Gastroesophageal sphincter (tissue), 4 donors: ENCODE measurements around the gene CCKAR. TPM values are rescaled to one million over a fixed set of nuclear protein-coding genes. Genes with fewer than 3 reads are reported as not detected.

Experiments
- ATAC-seq: fragments of 150-250 bp; one replicate; pipeline ENCODE4 v1.9.1; 2016; ENCODE audit warnings: mild to moderate bottlenecking, moderate library complexity
- H3K27ac ChIP-seq, 4 donors: fragments of 200-600 bp; sonication (generic) in 3 of 4; 1 replicate in 3 of 4; 2 replicates in 1 of 4; pipeline ENCODE4 v1.5.1; 2016 to 2019
- H3K27me3 ChIP-seq: fragments of 200-600 bp; sonication (generic); one replicate; pipeline ENCODE4 v1.5.1; 2019
- H3K36me3 ChIP-seq, 2 donors: fragments of 200-600 bp; sonication (generic); one replicate each; pipeline ENCODE4 v1.5.1; 2019; ENCODE audit warnings: control low read depth in 1 of 2
- H3K4me1 ChIP-seq, 3 donors: fragments of 200-600 bp; sonication (generic); 1 replicate in 2 of 3; 2 replicates in 1 of 3; pipeline ENCODE4 v1.5.1; 2016 to 2019; ENCODE audit warnings: control low read depth in 2 of 3
- H3K4me3 ChIP-seq, 2 donors: fragments of 200-600 bp; sonication (generic); one replicate each; pipeline ENCODE4 v1.5.1; 2019; ENCODE audit warnings: mild to moderate bottlenecking in 1 of 2, moderate library complexity in 1 of 2
- H3K9me3 ChIP-seq, 3 donors: fragments of 200-600 bp; sonication (generic); one replicate each; pipeline ENCODE4 v1.5.1; 2017 to 2019; ENCODE audit warnings: control low read depth in 2 of 3
- CTCF ChIP-seq, 4 experiments: fragments of 200-600 bp in 2 of 4; fragments of 450-650 bp in 2 of 4; sonication (generic) in 1 of 4; IDR thresholded peaks; one replicate each; pipeline ENCODE4 v1.5.1; 2017 to 2019; ENCODE audit warnings: antibody characterized with exemption in 4 of 4, mild to moderate bottlenecking in 2 of 4, moderate library complexity in 2 of 4
- EP300 ChIP-seq: sonication (generic); formaldehyde crosslinking; IDR thresholded peaks from one replicate; pipeline ENCODE4 v1.6.1; 2017; ENCODE audit warnings: antibody characterized with exemption, mild to moderate bottlenecking
- POLR2A ChIP-seq, 2 donors: fragments of 450-650 bp; IDR thresholded peaks; one replicate each; pipeline ENCODE4 v1.6.1; 2017; ENCODE audit warnings: antibody characterized with exemption in 2 of 2, mild to moderate bottlenecking in 2 of 2, moderate library complexity in 1 of 2
- POLR2AphosphoS5 ChIP-seq: sonication (generic); formaldehyde crosslinking; IDR thresholded peaks from one replicate; pipeline ENCODE4 v1.6.1; 2017; ENCODE audit warnings: antibody characterized with exemption
- WGBS, 2 donors: methylation state at CpG; one replicate each; pipeline ENCODE4 v1.1.5; 2018; ENCODE audit warnings: low coverage in 1 of 2; 5-methylcytosine and 5-hydroxymethylcytosine counted together
- total RNA-seq, 4 donors: library from RNA; depleted of rRNA; stranded (reverse); fragments of >200 nt; gene quantifications; one replicate each; pipeline ENCODE4 v1.1.0, GENCODE V29; 2016

The CCKAR gene
- total RNA-seq, 4 donors from 2014 or later = 0.54 to 2.1 (median 1.3) TPM; not detected in 1

- H3K9me3 ChIP-seq = no peaks in the 10 kb centered on the region
- H3K27ac ChIP-seq = no peak overlapping the region
- H3K36me3 ChIP-seq = peaks cover 0 to 54% of the 10 kb centered on the region in 2 donors
- no peak for ATAC-seq
- no peaks in the 10 kb centered on the region for H3K27me3 ChIP-seq
- WGBS, 2 donors = 38 to 52% methylated on average over 2 of the region's 2 CpGs
- peaks cover 0 to 21% (median 0%) of the 10 kb centered on the region in 3 donors for H3K4me1 ChIP-seq
- no peak for TF ChIP-seq POLR2A (IDR thresholded peaks at IDR 0.05)
- TF ChIP-seq CTCF (IDR thresholded peaks at IDR 0.05) = no peak
- TF ChIP-seq POLR2AphosphoS5 = no peak
- H3K4me3 ChIP-seq = no peak overlapping the region
Observed at GRCh38 chr4:26434030-26434639, 56.1 kb downstream of the CCKAR start.

- no peak for ATAC-seq
- 86 to 92% methylated on average over 1 of the region's 1 CpG for WGBS, 2 donors
- peaks cover 0 to 53% of the 10 kb centered on the region in 2 donors for H3K36me3 ChIP-seq
- peaks cover 0 to 21% (median 0%) of the 10 kb centered on the region in 3 donors for H3K4me1 ChIP-seq
- H3K27me3 ChIP-seq = no peaks in the 10 kb centered on the region
- no peak for TF ChIP-seq POLR2AphosphoS5
- no peak for TF ChIP-seq CTCF (IDR thresholded peaks at IDR 0.05)
- TF ChIP-seq EP300 = no peak
- no peak for TF ChIP-seq POLR2A (IDR thresholded peaks at IDR 0.05)
- no peaks in the 10 kb centered on the region for H3K9me3 ChIP-seq
- H3K4me3 ChIP-seq = no peak overlapping the region
- no peak overlapping the region for H3K27ac ChIP-seq
Observed at GRCh38 chr4:26433556-26433955, 56.7 kb downstream of the CCKAR start.

- peaks cover 0 to 21% (median 0%) of the 10 kb centered on the region in 3 donors for H3K4me1 ChIP-seq
- WGBS, 2 donors = 61 to 63% methylated on average over 5 of the region's 5 CpGs
- ATAC-seq = no peak
- no peaks in the 10 kb centered on the region for H3K9me3 ChIP-seq
- no peaks in the 10 kb centered on the region for H3K27me3 ChIP-seq
- no peak overlapping the region for H3K4me3 ChIP-seq
- H3K27ac ChIP-seq = no peak overlapping the region
- H3K36me3 ChIP-seq = peaks cover 0 to 46% of the 10 kb centered on the region in 2 donors
- TF ChIP-seq POLR2AphosphoS5 (no peak), EP300 (no peak), CTCF (IDR thresholded peaks at IDR 0.05) (no peak), POLR2A (IDR thresholded peaks at IDR 0.05) (no peak)
Observed at GRCh38 chr4:26432419-26432818, 57.9 kb downstream of the CCKAR start.

GRCh38 chr4:26431461-26432180 lies 58.7 kb downstream of the CCKAR start:
- H3K27me3 ChIP-seq = no peaks in the 10 kb centered on the region
- no peak for ATAC-seq
- H3K9me3 ChIP-seq = no peaks in the 10 kb centered on the region
- 90 to 93% methylated on average over 2 of the region's 2 CpGs for WGBS, 2 donors
- no peak overlapping the region for H3K4me3 ChIP-seq
- H3K36me3 ChIP-seq = peaks cover 0 to 45% of the 10 kb centered on the region in 2 donors
- no peak for TF ChIP-seq CTCF (IDR thresholded peaks at IDR 0.05)
- TF ChIP-seq EP300 = no peak
- no peak for TF ChIP-seq POLR2A (IDR thresholded peaks at IDR 0.05)
- no peak for TF ChIP-seq POLR2AphosphoS5
- no peak overlapping the region for H3K27ac ChIP-seq
- H3K4me1 ChIP-seq = peaks cover 0 to 21% (median 0%) of the 10 kb centered on the region in 3 donors

Other genes with a start within 250 kb of the CCKAR start
- gene RBPJ, start 169.5 kb downstream of the CCKAR start, total RNA-seq = 100 to 1,000 TPM in 1 of 4 donors, 10 to 100 TPM in 3; 49.5 to 128 (median 77.6) TPM
- gene TBC1D19, start 93.6 kb upstream of the CCKAR start, total RNA-seq = 10 to 100 TPM; 13.2 to 20.1 (median 15.9) TPM